AG09319 (cell line): ENCODE data around the gene CTRL.

Experiments used
- DNase-seq: peaks from one replicate; pipeline ENCODE4 v3.0.0-alpha.2; 2010; ENCODE audit warnings: low read depth; ENCODE audit errors: extremely low read depth
- CTCF ChIP-seq: IDR thresholded peaks from 2 replicates; pipeline ENCODE4 v1.5.1; 2011; ENCODE audit warnings: low read depth, mild to moderate bottlenecking, inconsistent platforms, low read length, moderate library complexity

CTRL gene

DNA sequence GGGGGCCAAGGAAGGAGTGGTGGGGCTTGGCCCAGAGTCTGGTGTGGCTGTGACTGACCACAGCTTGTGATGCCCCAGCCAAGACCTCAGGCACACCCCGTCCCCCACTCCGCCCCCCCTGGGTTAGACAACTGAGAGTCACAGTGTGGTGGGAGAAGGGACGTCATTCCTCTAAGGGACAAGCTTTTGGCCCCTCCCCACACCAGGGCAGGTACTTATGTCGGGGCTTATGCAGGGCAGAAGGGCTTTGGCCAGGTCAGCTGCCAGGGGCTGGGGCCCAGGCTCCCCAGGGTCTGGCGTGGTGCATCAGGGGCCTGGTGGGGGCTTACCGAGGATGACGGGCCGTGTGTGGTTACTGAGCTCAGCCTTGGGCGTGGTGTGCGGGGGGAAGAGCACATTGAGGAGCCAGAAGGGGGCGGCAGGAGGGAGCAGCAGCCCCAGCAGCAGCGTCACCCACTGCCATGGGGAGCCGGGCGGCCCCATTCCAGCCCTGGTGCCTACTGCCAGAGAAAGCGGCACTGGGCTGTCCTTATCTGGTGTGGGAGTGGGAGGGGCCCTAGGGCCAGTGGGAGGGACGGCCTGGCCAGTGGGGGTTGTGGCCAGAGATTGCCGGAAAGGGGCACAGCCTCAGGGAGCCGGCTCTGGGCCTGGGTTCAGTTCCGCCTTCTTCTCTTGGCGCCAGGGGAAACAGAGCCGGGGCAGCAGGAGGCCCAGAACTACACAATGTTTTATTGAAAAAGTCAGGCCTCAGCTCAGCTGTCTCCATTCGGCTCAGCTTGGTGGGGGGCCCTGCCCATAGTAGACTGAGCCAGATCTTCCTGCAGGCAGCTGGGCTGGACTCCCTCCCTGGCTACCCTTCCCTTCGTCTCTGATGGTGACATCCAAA, 12.2 kb upstream of the CTRL start, which contains the start of gene LCAT:
LCAT (minus strand) TSS at position 502 of the 886 bp plus-strand sequence; CDS start at position 483, 19 bp downstream.
- DNase-seq, result no peak
- TF ChIP-seq CTCF, result no peak

- TF ChIP-seq CTCF, result no peak
- DNase-seq, result no peak
These were observed 11.6 kb upstream of the CTRL start for GRCh38 chr16:67943256-67943618.

- DNase-seq, result no peak
- TF ChIP-seq CTCF, result no peak
These were observed 11.0 kb upstream of the CTRL start for GRCh38 chr16:67942510-67943255.

- no peak for DNase-seq
These were observed 10.5 kb upstream of the CTRL start for GRCh38 chr16:67942200-67942509.

DNA sequence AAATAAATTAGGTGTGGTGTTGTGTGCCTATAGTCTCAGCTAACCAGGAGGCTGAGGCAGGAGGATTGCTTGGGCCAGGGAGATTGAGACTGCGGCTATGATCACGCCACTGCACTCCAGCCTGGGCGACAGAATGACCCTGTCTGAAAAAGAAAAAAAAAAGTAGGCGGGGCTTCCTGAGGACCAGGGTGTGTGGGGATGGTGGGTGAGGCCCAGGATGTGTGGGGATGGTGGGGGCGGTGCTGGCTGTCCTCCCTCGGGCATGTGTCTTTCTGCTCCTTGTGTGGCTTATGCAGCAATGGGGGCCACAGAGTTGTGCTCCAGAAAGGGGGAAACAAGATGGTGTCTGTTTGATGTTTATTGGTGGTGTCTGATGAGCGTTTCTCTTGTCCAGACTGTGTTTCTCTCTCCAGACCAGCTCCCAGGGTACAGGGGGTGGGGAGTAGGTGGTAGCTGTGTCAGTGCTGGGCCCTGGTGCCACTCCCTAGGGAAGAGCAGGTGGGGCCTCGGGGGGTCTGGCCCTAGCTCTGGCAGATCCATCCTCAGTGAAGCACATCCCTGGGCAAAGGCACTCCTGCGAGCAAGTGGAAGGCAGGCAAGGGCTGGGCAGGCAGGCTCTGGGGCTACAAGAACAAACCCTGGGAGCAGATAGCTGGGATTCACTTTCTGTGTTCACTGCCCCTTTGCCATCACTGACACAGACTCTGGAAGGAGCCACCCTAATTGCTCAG, 10.0 kb upstream of the CTRL start:
- DNase-seq, result no peak
- TF ChIP-seq CTCF, result no peak

More at GRCh38 chr16:67942200-67942509, 10.5 kb upstream of the CTRL start:
- peak; percentile 60 for TF ChIP-seq CTCF

GRCh38 chr16:67940446-67941089, 8.9 kb upstream of the CTRL start:
- DNase-seq, result no peak
- TF ChIP-seq CTCF, result no peak
